ENCODE results near the gene UST. TPM values are rescaled to one million over a fixed set of nuclear protein-coding genes. Genes with fewer than 3 reads are reported as not detected.

UST gene
- total RNA-seq, 1 donor from 2014 or later: 33.3 TPM

GRCh38 chr6:148829415-148830101 is 82.7 kb downstream of the UST start:
- DNase-seq (ENCODE audit: low spot score): no peak
- H3K36me3 ChIP-seq: no peaks in the 10 kb centered on the region
- Mint-ChIP-seq H3K27me3 (ENCODE audit: insufficient read depth, low read depth) (peaks cover 3% of the 10 kb centered on the region), H3K36me3 (peaks cover 9% of the 10 kb centered on the region), H3K4me3 (no peak overlapping the region), H3K4me1 (peaks cover 4% of the 10 kb centered on the region), H3K9me3 (peaks cover 10% of the 10 kb centered on the region), H3K27ac (no peak overlapping the region)
- H3K79me2 ChIP-seq (ENCODE audit: low read depth): peaks cover 83% of the 10 kb centered on the region
- no peaks in the 10 kb centered on the region for H3K27me3 ChIP-seq
- TF ChIP-seq EZH2phosphoT487 (IDR thresholded peaks at IDR 0.05) (no peak), CTCF (IDR thresholded peaks at IDR 0.05) (no peak), EZH2 (IDR thresholded peaks at IDR 0.05) (no peak)
- peaks cover 13% of the 10 kb centered on the region for H4K20me1 ChIP-seq (ENCODE audit: low read depth)
- H3K4me2 ChIP-seq: no peak overlapping the region
- H3F3A ChIP-seq (ENCODE audit: low read depth): no peaks in the 10 kb centered on the region
- no peak overlapping the region for H3K27ac ChIP-seq
- H3K4me3 ChIP-seq: no peak overlapping the region
- H3K9me3 ChIP-seq (ENCODE audit: low read depth): no peaks in the 10 kb centered on the region
- H3K4me1 ChIP-seq: no peaks in the 10 kb centered on the region
- no peak overlapping the region for H2AFZ ChIP-seq (replicated peaks)
- H3K9ac ChIP-seq: no peak overlapping the region

- Histone ChIP-seq H2AFZ (replicated peaks) (no peak overlapping the region), H3F3A (ENCODE audit: low read depth) (no peaks in the 10 kb centered on the region), H3K27ac (no peak overlapping the region), H3K79me2 (ENCODE audit: low read depth) (peaks cover 85% of the 10 kb centered on the region), H3K9me3 (ENCODE audit: low read depth) (no peaks in the 10 kb centered on the region), H3K4me3 (no peak overlapping the region), H3K4me1 (no peaks in the 10 kb centered on the region), H4K20me1 (ENCODE audit: low read depth) (peaks cover 13% of the 10 kb centered on the region), H3K36me3 (no peaks in the 10 kb centered on the region), H3K4me2 (no peak overlapping the region), H3K27me3 (no peaks in the 10 kb centered on the region), H3K9ac (no peak overlapping the region)
- Mint-ChIP-seq H3K4me1 (peaks cover 4% of the 10 kb centered on the region), H3K27ac (no peak overlapping the region), H3K9me3 (peaks cover 7% of the 10 kb centered on the region), H3K36me3 (peaks cover 7% of the 10 kb centered on the region), H3K4me3 (no peak overlapping the region), H3K27me3 (ENCODE audit: insufficient read depth, low read depth) (peaks cover 3% of the 10 kb centered on the region)
- TF ChIP-seq CTCF (IDR thresholded peaks at IDR 0.05) (no peak), EZH2 (IDR thresholded peaks at IDR 0.05) (no peak), EZH2phosphoT487 (IDR thresholded peaks at IDR 0.05) (no peak)
- DNase-seq (ENCODE audit: low spot score): no peak
These were observed 83.8 kb downstream of the UST start for GRCh38 chr6:148830614-148831013.

- Histone ChIP-seq H3K79me2 (ENCODE audit: low read depth) (peaks cover 85% of the 10 kb centered on the region), H3K9me3 (ENCODE audit: low read depth) (no peaks in the 10 kb centered on the region), H3K4me1 (no peaks in the 10 kb centered on the region), H3K4me2 (no peak overlapping the region), H3K36me3 (no peaks in the 10 kb centered on the region), H3K27ac (no peak overlapping the region), H3K4me3 (no peak overlapping the region), H3K27me3 (no peaks in the 10 kb centered on the region), H4K20me1 (ENCODE audit: low read depth) (peaks cover 13% of the 10 kb centered on the region), H3K9ac (no peak overlapping the region), H2AFZ (replicated peaks) (no peak overlapping the region), H3F3A (ENCODE audit: low read depth) (no peaks in the 10 kb centered on the region)
- H3K4me1 Mint-ChIP-seq: peaks cover 4% of the 10 kb centered on the region
- TF ChIP-seq CTCF (IDR thresholded peaks at IDR 0.05): no peak
- no peak for TF ChIP-seq EZH2phosphoT487 (IDR thresholded peaks at IDR 0.05)
- no peak for TF ChIP-seq EZH2 (IDR thresholded peaks at IDR 0.05)
- no peak overlapping the region for H3K27ac Mint-ChIP-seq
- DNase-seq (ENCODE audit: low spot score): no peak
- no peak overlapping the region for H3K4me3 Mint-ChIP-seq
- H3K9me3 Mint-ChIP-seq: peaks cover 7% of the 10 kb centered on the region
- H3K27me3 Mint-ChIP-seq (ENCODE audit: insufficient read depth, low read depth): peaks cover 3% of the 10 kb centered on the region
- peaks cover 7% of the 10 kb centered on the region for H3K36me3 Mint-ChIP-seq
These were observed 84.2 kb downstream of the UST start for GRCh38 chr6:148831064-148831463.
